OCI-LY3 (cell line): ENCODE results near the gene HPD.

ENCODE experiments used
- H2AFZ ChIP-seq: fragments of 200-600, 300-600 bp; shearing (Covaris generic); 2 replicates; pipeline ENCODE4 v1.6.0; 2014; ENCODE audit warnings: antibody characterized with exemption, low read depth, low read length
- H3K27ac ChIP-seq: fragments of 200-600, 300-600 bp; sonication (generic); 2 replicates; pipeline ENCODE4 v1.5.1; 2014; ENCODE audit warnings: mild to moderate bottlenecking, low read length, moderate library complexity, mixed read lengths
- H3K27me3 ChIP-seq: fragments of 200-600, 300-600 bp; sonication (generic); 2 replicates; pipeline ENCODE4 v1.6.1; 2014; ENCODE audit warnings: low read depth, low read length, mixed read lengths
- H3K36me3 ChIP-seq: fragments of 200-600, 300-600 bp; sonication (generic); replicated peaks from 2 replicates; pipeline ENCODE3; 2014; ENCODE audit warnings: low read depth, low read length, mixed read lengths
- H3K4me1 ChIP-seq: fragments of 300-600, 200-600 bp; sonication (generic); 2 replicates; pipeline ENCODE4 v1.6.1; 2014; ENCODE audit warnings: low read length, mixed read lengths
- H3K4me2 ChIP-seq: fragments of 200-600, 300-600 bp; sonication (generic); 2 replicates; pipeline ENCODE4 v1.6.1; 2014; ENCODE audit warnings: low read length, mixed read lengths
- H3K4me3 ChIP-seq: fragments of 300-600, 200-600 bp; sonication (generic); 2 replicates; pipeline ENCODE4 v1.5.1; 2014; ENCODE audit warnings: antibody characterized with exemption, mild to moderate bottlenecking, low read length, moderate library complexity
- H3K79me2 ChIP-seq: fragments of 300-600, 200-600 bp; shearing (Covaris generic); 2 replicates; pipeline ENCODE4 v1.6.1; 2014; ENCODE audit warnings: mild to moderate bottlenecking, low read length, mixed read lengths
- H3K9ac ChIP-seq: fragments of 300-600, 200-600 bp; shearing (Covaris generic); 2 replicates; pipeline ENCODE4 v1.6.0; 2014; ENCODE audit warnings: mild to moderate bottlenecking, low read length, moderate library complexity
- H3K9me3 ChIP-seq: fragments of 200-600, 300-600 bp; shearing (Covaris generic); 2 replicates; pipeline ENCODE4 v1.6.1; 2014; ENCODE audit warnings: low read length, mixed read lengths; ENCODE audit not compliant: insufficient read depth
- H4K20me1 ChIP-seq: fragments of 200-600, 300-600 bp; sonication (generic); 2 replicates; pipeline ENCODE4 v1.6.1; 2016; ENCODE audit warnings: low read length, mixed read lengths; ENCODE audit not compliant: insufficient read depth
- CTCF ChIP-seq: fragments of 200-600, 300-600 bp; sonication (generic); IDR thresholded peaks from 2 replicates; pipeline ENCODE4 v1.5.1; 2014; ENCODE audit warnings: antibody characterized with exemption, low read length, low read depth
- EZH2phosphoT487 ChIP-seq: fragments of 200-600 bp; shearing (Covaris generic); IDR thresholded peaks from 2 replicates; pipeline ENCODE4 v1.6.1; 2018; ENCODE audit warnings: antibody characterized with exemption, mixed run types, low read depth

The HPD gene

GRCh38 chr12:121819212-121819949, 39.3 kb downstream of the HPD start:
- Histone ChIP-seq H3K27ac (no peak overlapping the region), H3K36me3 (peaks cover 65% of the 10 kb centered on the region)

GRCh38 chr12:121817648-121818043, 41.0 kb downstream of the HPD start:
- Histone ChIP-seq H3K4me1 (peaks cover 1% of the 10 kb centered on the region), H3K4me2 (no peak overlapping the region), H3K27ac (no peak overlapping the region), H4K20me1 (peaks cover 13% of the 10 kb centered on the region), H3K79me2 (peaks cover 36% of the 10 kb centered on the region), H3K4me3 (no peak overlapping the region), H3K9ac (no peak overlapping the region), H3K27me3 (no peaks in the 10 kb centered on the region), H2AFZ (no peak overlapping the region), H3K9me3 (no peaks in the 10 kb centered on the region), H3K36me3 (peaks cover 68% of the 10 kb centered on the region)
- TF ChIP-seq EZH2phosphoT487 (no peak), CTCF (no peak)

More at GRCh38 chr12:121819212-121819949, 39.3 kb downstream of the HPD start:
- TF ChIP-seq CTCF (no peak), EZH2phosphoT487 (no peak)
- Histone ChIP-seq H3K79me2 (peaks cover 21% of the 10 kb centered on the region), H3K27me3 (no peaks in the 10 kb centered on the region), H3K4me2 (no peak overlapping the region), H3K9ac (no peak overlapping the region), H2AFZ (no peak overlapping the region), H3K9me3 (no peaks in the 10 kb centered on the region), H4K20me1 (no peaks in the 10 kb centered on the region; the same call in none of the 2 replicates), H3K4me1 (no peaks in the 10 kb centered on the region), H3K4me3 (no peak overlapping the region)

- Histone ChIP-seq H3K9ac (no peak overlapping the region), H2AFZ (no peak overlapping the region), H3K4me2 (no peak overlapping the region), H3K79me2 (peaks cover 42% of the 10 kb centered on the region), H4K20me1 (peaks cover 19% of the 10 kb centered on the region), H3K4me1 (peaks cover 7% of the 10 kb centered on the region), H3K27ac (no peak overlapping the region), H3K4me3 (no peak overlapping the region), H3K27me3 (no peaks in the 10 kb centered on the region), H3K9me3 (no peaks in the 10 kb centered on the region), H3K36me3 (peaks cover 69% of the 10 kb centered on the region)
- TF ChIP-seq CTCF (no peak), EZH2phosphoT487 (no peak)
Measured at GRCh38 chr12:121816925-121817647, 41.6 kb downstream of the HPD start.

- Histone ChIP-seq H3K27ac (no peak overlapping the region), H3K9me3 (no peaks in the 10 kb centered on the region), H3K79me2 (peaks cover 60% of the 10 kb centered on the region), H3K27me3 (no peaks in the 10 kb centered on the region), H3K9ac (no peak overlapping the region), H3K4me1 (peaks cover 18% of the 10 kb centered on the region), H3K36me3 (peaks cover 77% of the 10 kb centered on the region), H3K4me3 (no peak overlapping the region), H2AFZ (no peak overlapping the region), H4K20me1 (peaks cover 36% of the 10 kb centered on the region), H3K4me2 (no peak overlapping the region)
- TF ChIP-seq CTCF: no peak
Measured at GRCh38 chr12:121815263-121815662, 43.4 kb downstream of the HPD start.
